GM18517 (cell line): ENCODE results near the gene SAPCD2.
A peak's percentile ranks its signal among the peaks of the same experiment; 100 is the strongest.

Source experiments
- ATAC-seq: cut with Tn5 transposase; IDR thresholded peaks from one replicate; pipeline ENCODE4 v1.9.1; 2021; ENCODE audit warnings: mild to moderate bottlenecking, moderate library complexity; ENCODE audit not compliant: unreplicated experiment

Gene SAPCD2

DNA sequence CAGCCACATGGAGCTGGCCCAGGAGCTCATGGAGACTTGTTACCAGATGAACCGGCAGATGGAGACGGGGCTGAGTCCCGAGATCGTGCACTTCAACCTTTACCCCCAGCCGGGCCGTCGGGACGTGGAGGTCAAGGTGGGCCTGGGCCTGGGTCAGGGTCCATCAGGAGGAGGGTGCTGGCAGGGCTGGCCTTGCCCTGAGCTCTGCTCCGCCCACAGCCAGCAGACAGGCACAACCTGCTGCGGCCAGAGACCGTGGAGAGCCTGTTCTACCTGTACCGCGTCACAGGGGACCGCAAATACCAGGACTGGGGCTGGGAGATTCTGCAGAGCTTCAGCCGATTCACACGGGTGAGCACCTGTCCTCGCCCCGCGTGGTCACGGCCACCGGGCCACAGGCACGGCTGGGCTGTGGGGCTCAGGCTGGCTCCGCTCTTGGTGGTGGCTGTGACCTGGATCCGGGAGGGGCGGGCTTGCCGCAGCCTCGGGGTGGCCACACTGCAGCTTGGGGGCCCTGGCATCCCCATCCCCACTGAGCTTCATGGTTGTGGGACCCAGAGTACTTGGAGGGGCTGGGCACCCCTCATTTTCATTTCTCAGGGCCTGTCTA is 37.1 kb upstream of the SAPCD2 start:
- ATAC-seq = no peak

- no peak for ATAC-seq
These were observed 36.4 kb upstream of the SAPCD2 start for GRCh38 chr9:137106662-137107250.

DNA sequence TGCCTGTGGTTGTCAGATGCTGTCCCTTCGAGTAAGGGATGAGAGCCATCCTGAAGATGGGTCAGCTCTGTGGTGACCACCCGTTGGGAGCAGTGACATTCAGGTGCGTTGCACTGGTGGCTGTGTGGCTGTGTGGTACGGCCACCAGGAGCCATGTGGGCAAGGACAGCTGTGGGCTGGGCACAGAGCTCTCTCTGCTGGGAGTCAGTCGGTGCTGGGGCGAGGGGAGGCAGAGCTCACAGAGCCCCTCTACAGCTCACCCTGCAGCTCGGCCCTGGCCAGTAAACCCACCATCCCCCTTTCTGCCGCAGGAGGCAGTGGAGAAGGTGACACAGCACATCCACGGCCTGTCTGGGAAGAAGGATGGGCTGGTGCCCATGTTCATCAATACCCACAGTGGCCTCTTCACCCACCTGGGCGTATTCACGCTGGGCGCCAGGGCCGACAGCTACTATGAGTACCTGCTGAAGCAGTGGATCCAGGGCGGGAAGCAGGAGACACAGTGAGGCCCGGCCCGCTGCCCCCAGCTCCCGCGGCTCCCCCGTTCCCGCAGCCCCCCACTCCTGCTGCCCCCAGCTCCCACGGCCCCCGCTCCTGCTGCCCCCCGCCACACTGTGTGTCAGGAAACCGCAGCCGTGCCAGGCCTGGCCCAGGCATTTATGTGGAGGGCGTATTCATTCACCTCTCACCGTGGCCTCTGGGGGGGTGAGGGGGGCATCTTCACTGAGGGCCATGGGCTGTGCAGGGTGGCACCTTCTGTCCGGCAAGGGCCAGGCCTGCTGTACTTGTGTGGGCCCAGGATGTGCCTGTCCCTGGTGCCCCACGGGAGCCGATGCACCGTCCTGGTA is 35.7 kb upstream of the SAPCD2 start:
- no peak for ATAC-seq

- no peak for ATAC-seq
These were observed 33.0 kb upstream of the SAPCD2 start for GRCh38 chr9:137103206-137103999.

DNA sequence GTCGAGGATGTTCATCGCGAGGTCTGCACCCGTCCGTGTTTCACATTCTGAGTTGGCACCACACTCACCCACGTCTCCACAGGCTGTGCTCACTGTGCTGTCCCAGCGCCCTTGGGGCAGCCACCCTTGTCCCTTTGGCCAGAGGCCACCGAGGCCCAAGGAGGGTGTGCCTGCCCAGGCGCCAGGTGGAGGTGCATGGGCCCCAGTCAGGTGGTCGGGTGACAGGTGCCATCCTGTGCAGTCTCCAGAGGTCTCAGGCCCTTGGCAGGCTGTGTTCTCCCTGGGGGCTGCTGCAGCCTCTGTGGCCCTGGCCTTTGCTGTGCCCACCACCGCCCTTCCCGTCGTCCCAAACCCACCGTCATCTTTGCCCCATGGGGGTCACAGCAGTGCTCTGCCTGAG is 28.9 kb upstream of the SAPCD2 start:
- no peak for ATAC-seq

GRCh38 chr9:137097761-137098462 is 27.6 kb upstream of the SAPCD2 start:
- ATAC-seq = no peak

GRCh38 chr9:137096785-137097546 is 26.6 kb upstream of the SAPCD2 start:
- no peak for ATAC-seq

DNA sequence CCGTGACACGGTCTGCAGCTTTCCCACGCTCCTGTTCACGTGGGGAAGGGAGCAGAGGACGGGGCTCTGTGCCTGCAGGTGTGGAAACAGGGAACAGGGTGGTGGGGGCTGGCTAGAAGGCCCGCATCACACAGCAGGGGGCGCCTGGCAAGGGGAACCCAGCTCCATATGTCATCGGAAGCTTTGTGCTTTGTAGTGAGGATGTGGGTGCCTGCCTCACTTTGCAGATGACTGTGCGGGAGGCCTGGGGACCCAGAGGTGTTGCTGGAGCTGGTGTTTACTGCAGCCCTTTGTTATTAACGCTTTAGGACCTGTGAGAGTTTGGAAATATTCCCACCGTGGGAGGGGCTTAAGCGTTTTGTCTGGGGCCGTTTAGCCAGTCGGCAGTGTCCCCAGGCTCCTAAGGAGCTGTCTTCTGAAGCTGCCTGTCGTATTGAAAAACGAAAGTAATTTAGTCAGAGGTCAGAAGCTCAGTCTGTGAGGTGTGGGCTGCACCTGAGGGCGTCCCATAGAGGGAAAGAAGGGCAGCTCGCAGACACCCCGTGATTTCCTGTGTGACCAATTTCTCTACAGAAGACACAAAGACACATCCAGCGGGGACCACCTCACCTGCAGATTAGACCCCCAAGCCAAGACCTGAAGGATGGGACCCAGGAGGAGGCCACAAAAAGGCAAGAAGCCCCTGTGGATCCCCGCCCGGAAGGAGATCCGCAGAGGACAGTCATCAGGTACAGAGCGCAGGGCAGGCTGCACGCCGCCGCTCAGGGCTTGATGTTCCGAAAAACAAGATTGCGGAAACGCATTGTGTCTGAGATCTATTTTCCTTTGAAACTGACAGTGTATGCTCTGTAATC is 25.5 kb upstream of the SAPCD2 start:
- ATAC-seq = peak; percentile 76

- ATAC-seq = no peak
These were observed 19.0 kb upstream of the SAPCD2 start for GRCh38 chr9:137089232-137089947.

DNA sequence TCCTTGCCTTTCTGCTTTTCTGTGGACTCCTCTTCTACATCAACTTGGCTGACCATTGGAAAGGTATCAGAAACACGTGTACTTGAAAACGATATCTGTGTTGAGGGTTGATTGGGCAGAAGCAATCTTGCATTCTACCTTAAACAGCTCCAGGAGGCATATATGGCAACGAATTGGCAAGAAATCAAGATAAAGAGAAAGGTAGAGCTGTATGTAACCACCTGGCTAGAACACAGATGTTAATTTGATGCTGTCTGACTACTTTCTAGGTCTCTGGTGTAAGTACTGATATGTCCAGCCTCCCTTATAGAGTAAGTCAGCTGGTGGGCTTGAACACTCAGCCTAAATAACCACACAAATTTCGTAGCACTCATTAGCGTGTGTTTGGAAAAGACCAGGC is 17.8 kb upstream of the SAPCD2 start:
- ATAC-seq = no peak

DNA sequence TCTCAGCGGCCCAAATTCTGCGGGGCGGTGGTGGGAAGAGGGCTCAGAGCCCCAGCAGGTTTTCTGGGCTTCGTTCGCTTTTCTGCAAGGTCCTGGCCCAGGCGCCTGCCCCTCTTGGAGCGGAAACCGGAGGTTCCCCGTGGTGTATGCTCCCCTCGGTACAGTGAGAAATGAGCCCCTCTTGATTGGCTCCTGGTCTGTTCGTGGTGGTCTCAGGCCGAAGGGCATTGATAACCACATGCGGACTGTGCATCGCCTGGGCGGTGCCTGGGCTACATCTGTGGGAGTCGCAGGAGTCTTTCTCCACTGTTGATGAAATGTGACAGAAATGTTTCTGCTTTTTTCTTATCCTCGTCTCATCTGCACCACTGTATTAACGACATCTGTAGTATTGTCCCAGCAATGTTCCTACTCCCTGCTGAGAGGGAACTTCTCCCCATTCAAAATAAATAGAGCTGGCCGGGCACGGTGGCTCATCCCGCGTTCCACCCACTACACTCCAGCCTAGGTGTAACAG is 17.1 kb upstream of the SAPCD2 start:
- no peak for ATAC-seq

DNA sequence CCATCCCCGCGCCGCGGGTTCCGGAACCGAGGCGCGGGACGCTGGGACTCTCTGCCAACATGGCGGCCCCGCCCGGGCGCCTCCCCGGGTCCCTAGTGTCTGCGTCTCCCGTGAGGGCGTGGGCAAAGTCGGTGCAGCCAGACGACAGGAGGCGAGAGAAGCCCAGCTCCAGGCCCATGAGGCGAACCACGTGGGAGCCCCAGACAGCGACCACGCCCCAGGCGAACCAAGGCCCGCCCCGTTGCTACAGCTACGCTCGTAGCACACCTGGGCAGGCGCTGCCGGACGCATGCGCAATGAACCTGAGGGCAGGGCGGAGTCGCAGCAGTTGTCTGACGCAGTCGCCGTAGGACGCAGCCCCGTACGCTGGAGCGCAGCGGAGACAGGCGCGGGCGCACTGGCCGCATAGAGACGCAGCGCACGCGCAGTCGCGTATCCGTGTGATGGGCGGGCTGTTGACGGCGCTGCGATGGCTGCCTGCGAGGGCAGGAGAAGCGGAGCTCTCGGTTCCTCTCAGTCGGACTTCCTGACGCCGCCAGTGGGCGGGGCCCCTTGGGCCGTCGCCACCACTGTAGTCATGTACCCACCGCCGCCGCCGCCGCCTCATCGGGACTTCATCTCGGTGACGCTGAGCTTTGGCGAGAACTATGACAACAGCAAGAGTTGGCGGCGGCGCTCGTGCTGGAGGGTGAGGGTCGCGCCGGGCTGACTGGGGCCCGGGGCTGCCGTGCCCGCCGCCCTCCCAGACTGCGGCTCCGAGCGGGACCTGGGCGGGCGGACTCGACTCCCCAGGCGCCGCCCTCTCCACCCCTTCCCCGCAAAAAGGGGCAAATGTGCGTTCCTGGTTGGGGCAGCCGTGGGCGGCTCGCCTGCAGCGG is 16.4 kb upstream of the SAPCD2 start, which contains the start of gene MAN1B1:
TSS of gene MAN1B1 (plus strand) at position 455 of the 878 bp plus-strand sequence. CDS start at position 470, 15 bp downstream.
- ATAC-seq = peak; percentile 79

GRCh38 chr9:137085920-137086530 is 15.7 kb upstream of the SAPCD2 start:
- ATAC-seq = peak; percentile 12

GRCh38 chr9:137084526-137084925 is 14.2 kb upstream of the SAPCD2 start:
- no peak for ATAC-seq

- ATAC-seq = no peak
These were observed 13.1 kb upstream of the SAPCD2 start for GRCh38 chr9:137083394-137084004.

DNA sequence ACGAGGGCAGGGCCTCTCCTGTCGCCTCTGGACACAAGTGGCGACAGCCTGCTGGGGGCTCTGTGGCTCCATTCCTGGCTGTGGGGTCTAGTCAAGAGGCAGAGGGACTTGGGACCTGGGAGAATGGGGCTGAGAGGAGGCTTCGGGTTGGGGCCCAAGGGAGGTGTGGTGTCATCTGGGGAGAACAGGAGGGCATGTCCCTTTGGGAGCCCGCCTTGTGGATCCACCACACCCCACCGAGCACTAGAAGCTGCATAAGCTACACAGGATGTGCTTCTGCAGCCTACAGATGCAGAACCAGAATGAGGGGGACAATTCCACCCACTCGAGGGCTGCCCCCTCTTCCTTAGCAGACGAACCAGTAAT is 12.6 kb upstream of the SAPCD2 start:
- ATAC-seq = no peak
